Nephron (organoid): ENCODE data around the gene ABCC1.

Experiments used
- H3K27ac Mint-ChIP-seq, 3 experiments: 2 replicates each; pipeline ENCODE4 v1.8.0; 2020; ENCODE audit warnings: mixed read lengths in 3 of 3, mild to moderate bottlenecking in 2 of 3, moderate library complexity in 1 of 3
- H3K27me3 Mint-ChIP-seq: 2 replicates; pipeline ENCODE4 v1.8.0; 2021; ENCODE audit warnings: low read depth, mild to moderate bottlenecking, moderate library complexity, mixed read lengths
- H3K36me3 Mint-ChIP-seq: 2 replicates; pipeline ENCODE4 v1.8.0; 2020; ENCODE audit warnings: low read depth, mixed read lengths
- H3K4me1 Mint-ChIP-seq: 2 replicates; pipeline ENCODE4 v1.8.0; 2020; ENCODE audit warnings: mixed read lengths
- H3K4me3 Mint-ChIP-seq, 3 experiments: 2 replicates each; pipeline ENCODE4 v1.8.0; 2020; ENCODE audit warnings: mild to moderate bottlenecking in 3 of 3, mixed read lengths in 3 of 3, moderate library complexity in 2 of 3
- H3K9me3 Mint-ChIP-seq: 2 replicates; pipeline ENCODE4 v1.8.0; 2020; ENCODE audit warnings: mixed read lengths
- TF ChIP-seq, protein P1 (sequence below), 3 experiments: fragments of 200-600 bp; sonication (generic); IDR thresholded peaks; one replicate each; pipeline ENCODE4 v1.5.0; 2021; ENCODE audit warnings: antibody characterized with exemption in 3 of 3; ENCODE audit not compliant: unreplicated experiment in 3 of 3

Gene ABCC1

DNA sequence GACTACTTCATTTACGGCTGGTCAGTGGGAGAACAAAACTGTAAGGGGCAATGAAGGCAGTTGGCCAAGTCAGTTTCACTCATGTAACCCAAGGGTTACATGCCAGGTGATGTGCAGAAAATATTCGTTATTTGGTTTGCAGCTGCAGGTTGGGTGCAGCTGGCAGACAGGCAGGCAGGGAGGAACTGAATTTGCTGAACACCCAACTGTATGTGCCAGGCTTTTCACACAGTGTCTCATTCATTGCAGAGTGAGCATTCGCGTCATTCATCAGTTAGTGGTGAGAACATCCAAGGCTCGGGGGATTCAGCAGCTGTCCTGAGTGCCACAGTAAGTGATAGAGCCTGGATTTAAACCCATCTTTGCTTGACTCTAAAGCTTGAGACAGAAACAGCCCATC lies 214.2 kb downstream of the ABCC1 start:
- H3K27ac Mint-ChIP-seq, result no peak overlapping the region
- no peak overlapping the region for H3K4me3 Mint-ChIP-seq
- peaks cover 22% of the 10 kb centered on the region for H3K9me3 Mint-ChIP-seq
- TF ChIP-seq, protein P1, sequence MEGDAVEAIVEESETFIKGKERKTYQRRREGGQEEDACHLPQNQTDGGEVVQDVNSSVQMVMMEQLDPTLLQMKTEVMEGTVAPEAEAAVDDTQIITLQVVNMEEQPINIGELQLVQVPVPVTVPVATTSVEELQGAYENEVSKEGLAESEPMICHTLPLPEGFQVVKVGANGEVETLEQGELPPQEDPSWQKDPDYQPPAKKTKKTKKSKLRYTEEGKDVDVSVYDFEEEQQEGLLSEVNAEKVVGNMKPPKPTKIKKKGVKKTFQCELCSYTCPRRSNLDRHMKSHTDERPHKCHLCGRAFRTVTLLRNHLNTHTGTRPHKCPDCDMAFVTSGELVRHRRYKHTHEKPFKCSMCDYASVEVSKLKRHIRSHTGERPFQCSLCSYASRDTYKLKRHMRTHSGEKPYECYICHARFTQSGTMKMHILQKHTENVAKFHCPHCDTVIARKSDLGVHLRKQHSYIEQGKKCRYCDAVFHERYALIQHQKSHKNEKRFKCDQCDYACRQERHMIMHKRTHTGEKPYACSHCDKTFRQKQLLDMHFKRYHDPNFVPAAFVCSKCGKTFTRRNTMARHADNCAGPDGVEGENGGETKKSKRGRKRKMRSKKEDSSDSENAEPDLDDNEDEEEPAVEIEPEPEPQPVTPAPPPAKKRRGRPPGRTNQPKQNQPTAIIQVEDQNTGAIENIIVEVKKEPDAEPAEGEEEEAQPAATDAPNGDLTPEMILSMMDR (IDR thresholded peaks at IDR 0.05; ENCODE audit: unreplicated experiment in 3 of 3), result no peak
- H3K4me1 Mint-ChIP-seq, result no peaks in the 10 kb centered on the region
- no peaks in the 10 kb centered on the region for H3K27me3 Mint-ChIP-seq
- peaks cover 36% of the 10 kb centered on the region for H3K36me3 Mint-ChIP-seq

DNA sequence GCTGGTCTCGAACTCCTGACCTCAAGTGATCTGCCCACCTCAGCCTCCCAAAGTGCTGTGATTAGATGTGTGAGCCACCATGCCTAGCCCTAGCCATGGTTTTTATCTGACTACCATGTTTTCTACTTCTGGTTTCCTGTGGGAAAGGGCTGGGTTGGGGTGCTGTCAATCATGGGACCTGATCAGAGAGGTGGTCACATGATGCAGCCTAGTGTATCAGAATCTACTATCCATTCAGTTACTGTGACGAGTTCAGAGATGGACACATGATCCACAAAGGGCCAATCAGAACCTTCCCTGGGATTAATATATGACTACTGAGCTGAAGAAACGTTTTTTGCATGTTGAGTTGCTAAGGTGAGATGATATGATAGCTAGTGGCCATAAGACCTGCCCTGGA lies 214.8 kb downstream of the ABCC1 start:
- no peak overlapping the region for H3K4me3 Mint-ChIP-seq
- H3K27ac Mint-ChIP-seq, result no peak overlapping the region
- H3K9me3 Mint-ChIP-seq, result peaks cover 15% of the 10 kb centered on the region
- H3K36me3 Mint-ChIP-seq, result peaks cover 30% of the 10 kb centered on the region
- no peaks in the 10 kb centered on the region for H3K27me3 Mint-ChIP-seq
- H3K4me1 Mint-ChIP-seq, result no peaks in the 10 kb centered on the region
- TF ChIP-seq, protein P1 (IDR thresholded peaks at IDR 0.05; ENCODE audit: unreplicated experiment in 3 of 3), result no peak

DNA sequence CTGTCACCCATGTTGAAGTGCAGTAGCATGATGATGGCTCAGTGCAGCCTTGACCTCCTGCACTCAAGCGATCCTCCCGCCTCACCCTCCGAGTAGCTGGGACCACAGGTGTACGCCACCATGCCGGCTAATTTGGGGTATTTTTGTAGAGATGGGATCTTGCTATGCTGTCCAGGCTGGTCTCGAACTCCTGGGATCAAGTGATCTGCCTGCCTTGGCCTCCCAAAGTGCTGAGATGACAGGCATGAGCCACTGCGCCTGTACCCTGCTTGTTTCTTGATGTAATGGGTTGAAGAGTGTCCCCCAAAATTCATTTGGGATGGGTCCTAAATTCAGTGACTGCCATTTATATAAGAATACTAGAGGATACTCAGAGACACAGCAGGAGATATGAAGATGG lies 216.7 kb downstream of the ABCC1 start:
- no peak overlapping the region for H3K27ac Mint-ChIP-seq
- H3K27me3 Mint-ChIP-seq, result no peaks in the 10 kb centered on the region
- H3K36me3 Mint-ChIP-seq, result peaks cover 18% of the 10 kb centered on the region
- no peaks in the 10 kb centered on the region for H3K4me1 Mint-ChIP-seq
- TF ChIP-seq, protein P1 (IDR thresholded peaks at IDR 0.05; ENCODE audit: unreplicated experiment in 3 of 3), result no peak
- peaks cover 6% of the 10 kb centered on the region for H3K9me3 Mint-ChIP-seq
- no peak overlapping the region for H3K4me3 Mint-ChIP-seq

DNA sequence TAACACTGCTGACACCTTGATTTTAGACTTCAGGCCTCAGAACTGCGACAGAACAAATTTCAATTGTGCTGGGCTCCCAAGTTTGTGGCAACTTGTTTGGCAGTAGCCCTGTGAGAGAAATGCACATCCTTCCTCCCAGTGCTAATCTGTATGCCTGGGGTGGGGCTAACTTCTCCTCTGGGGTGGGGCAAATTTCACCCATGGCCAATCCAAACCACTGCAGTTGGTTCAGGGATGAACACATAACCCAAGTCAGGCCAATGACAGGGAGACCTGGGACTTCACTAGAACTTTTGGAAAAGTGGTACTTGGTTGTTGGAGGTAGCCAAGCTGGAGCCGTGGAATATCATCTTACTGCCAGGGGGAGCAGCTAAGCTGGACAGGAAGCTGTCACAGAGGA lies 217.5 kb downstream of the ABCC1 start:
- TF ChIP-seq, protein P1 (IDR thresholded peaks at IDR 0.05; ENCODE audit: unreplicated experiment in 3 of 3), result no peak

DNA sequence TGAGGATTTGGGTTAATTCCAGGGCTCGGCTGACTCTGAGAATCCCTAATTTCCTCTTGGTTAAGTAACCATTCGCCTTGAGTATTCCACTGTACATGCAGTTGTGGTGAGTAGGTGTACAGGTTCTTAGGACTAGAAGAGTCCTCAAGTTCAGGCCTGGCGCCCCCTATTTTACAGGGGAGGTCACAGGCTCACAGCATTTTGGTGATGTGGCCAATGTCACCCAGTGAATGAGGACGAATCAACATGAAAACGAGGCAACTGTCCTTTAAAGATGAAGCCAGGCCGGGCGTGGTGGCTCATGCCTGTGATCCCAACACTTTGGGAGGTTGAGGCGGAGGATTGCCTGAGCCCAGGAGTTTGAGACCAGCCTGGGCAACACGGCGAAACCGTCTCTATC lies 218.5 kb downstream of the ABCC1 start:
- H3K36me3 Mint-ChIP-seq, result peaks cover 5% of the 10 kb centered on the region
- H3K27me3 Mint-ChIP-seq, result no peaks in the 10 kb centered on the region
- H3K4me1 Mint-ChIP-seq, result no peaks in the 10 kb centered on the region
- TF ChIP-seq, protein P1 (IDR thresholded peaks at IDR 0.05; ENCODE audit: unreplicated experiment in 3 of 3), result no peak
- no peak overlapping the region for H3K4me3 Mint-ChIP-seq
- no peak overlapping the region for H3K27ac Mint-ChIP-seq
- H3K9me3 Mint-ChIP-seq, result no peaks in the 10 kb centered on the region

More for the DNA sequence above, 217.5 kb downstream of the ABCC1 start:
- Mint-ChIP-seq H3K9me3 (peaks cover 2% of the 10 kb centered on the region), H3K27ac (no peak overlapping the region), H3K36me3 (peaks cover 12% of the 10 kb centered on the region), H3K4me1 (no peaks in the 10 kb centered on the region), H3K27me3 (no peaks in the 10 kb centered on the region), H3K4me3 (no peak overlapping the region)

DNA sequence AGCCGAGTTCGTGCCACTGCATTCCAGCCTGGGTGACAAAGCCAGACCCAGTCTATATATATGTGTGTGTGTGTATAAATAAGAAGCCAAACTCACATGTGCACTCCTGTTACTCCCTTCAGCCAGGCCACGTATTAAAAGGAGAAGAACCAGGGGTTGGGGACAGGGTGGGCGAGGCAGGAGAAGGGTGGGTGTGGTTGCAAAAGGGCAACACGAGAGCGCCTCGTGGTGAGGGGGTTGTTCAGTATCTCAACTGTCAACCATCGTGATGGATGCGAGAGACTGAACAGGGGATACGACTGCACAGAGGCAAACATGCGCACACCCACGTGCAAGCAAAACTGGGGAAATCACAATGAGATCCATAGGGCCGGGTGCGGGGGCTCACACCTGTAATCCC lies 219.0 kb downstream of the ABCC1 start:
- H3K27me3 Mint-ChIP-seq, result no peaks in the 10 kb centered on the region
- peaks cover 5% of the 10 kb centered on the region for H3K36me3 Mint-ChIP-seq
- no peaks in the 10 kb centered on the region for H3K4me1 Mint-ChIP-seq
- H3K4me3 Mint-ChIP-seq, result no peak overlapping the region
- TF ChIP-seq, protein P1 (IDR thresholded peaks at IDR 0.05; ENCODE audit: unreplicated experiment in 3 of 3), result no peak
- no peaks in the 10 kb centered on the region for H3K9me3 Mint-ChIP-seq
- H3K27ac Mint-ChIP-seq, result no peak overlapping the region
